HG03457 (cell line): ENCODE data around the gene FNDC11.

ENCODE experiments used
- ATAC-seq: cut with Tn5 transposase; IDR thresholded peaks from one replicate; pipeline ENCODE4 v1.9.1; 2021; ENCODE audit warnings: moderate number of reproducible peaks; ENCODE audit not compliant: unreplicated experiment

The FNDC11 gene

GRCh38 chr20:63578224-63579016 lies 24.5 kb downstream of the FNDC11 start:
- ATAC-seq = no peak

- ATAC-seq = no peak
Observed at GRCh38 chr20:63579017-63579694, 25.2 kb downstream of the FNDC11 start.

- no peak for ATAC-seq
Observed at GRCh38 chr20:63580796-63581461, 27.0 kb downstream of the FNDC11 start.

- ATAC-seq = no peak
Observed at GRCh38 chr20:63582382-63583063, 28.6 kb downstream of the FNDC11 start.

GRCh38 chr20:63585616-63586565 lies 31.9 kb downstream of the FNDC11 start:
- no peak for ATAC-seq

- ATAC-seq = no peak
Observed at GRCh38 chr20:63586797-63587196, 32.8 kb downstream of the FNDC11 start.

GRCh38 chr20:63587256-63587655 lies 33.3 kb downstream of the FNDC11 start:
- no peak for ATAC-seq

GRCh38 chr20:63587776-63588591 lies 34.0 kb downstream of the FNDC11 start:
- no peak for ATAC-seq

- no peak for ATAC-seq
Observed at GRCh38 chr20:63588641-63589041, 34.7 kb downstream of the FNDC11 start.

- no peak for ATAC-seq
Observed at GRCh38 chr20:63589261-63590217, 35.6 kb downstream of the FNDC11 start.

GRCh38 chr20:63590218-63591146 lies 36.5 kb downstream of the FNDC11 start:
- no peak for ATAC-seq

- ATAC-seq = no peak
Observed at GRCh38 chr20:63591147-63591533, 37.2 kb downstream of the FNDC11 start.

GRCh38 chr20:63591786-63592355 lies 37.9 kb downstream of the FNDC11 start:
- no peak for ATAC-seq

GRCh38 chr20:63592661-63593060 lies 38.7 kb downstream of the FNDC11 start:
- no peak for ATAC-seq

GRCh38 chr20:63594043-63594561 lies 40.1 kb downstream of the FNDC11 start:
- no peak for ATAC-seq

- ATAC-seq = no peak
Observed at GRCh38 chr20:63595416-63596127, 41.6 kb downstream of the FNDC11 start.
